ENCODE data around the gene UPK3A.

UPK3A gene

GRCh38 chr22:45305456-45306075 lies 20.8 kb downstream of the UPK3A start:
- TF ChIP-seq CTCF (IDR thresholded peaks at IDR 0.05; ENCODE audit: insufficient read depth, low read depth, low read length, missing control alignments): no peak
- no peak overlapping the region for H3K4me3 ChIP-seq (ENCODE audit: low read depth, low read length)
- no peak for DNase-seq (ENCODE audit: low read depth)

GRCh38 chr22:45306139-45306538 lies 21.4 kb downstream of the UPK3A start:
- no peak for DNase-seq (ENCODE audit: low read depth)
- no peak overlapping the region for H3K4me3 ChIP-seq (ENCODE audit: low read depth, low read length)
- no peak for TF ChIP-seq CTCF (IDR thresholded peaks at IDR 0.05; ENCODE audit: insufficient read depth, low read depth, low read length, missing control alignments)

- no peak for DNase-seq (ENCODE audit: low read depth)
- H3K4me3 ChIP-seq (ENCODE audit: low read depth, low read length): peak overlapping the region; percentile 78; the same call in 1 of the 2 replicates
- TF ChIP-seq CTCF (IDR thresholded peaks at IDR 0.05; ENCODE audit: insufficient read depth, low read depth, low read length, missing control alignments): no peak
Observed at GRCh38 chr22:45308391-45308956, 23.7 kb downstream of the UPK3A start.

- DNase-seq (ENCODE audit: low read depth): peak; percentile 21
- peak overlapping the region; percentile 78 for H3K4me3 ChIP-seq (ENCODE audit: low read depth, low read length)
- TF ChIP-seq CTCF (IDR thresholded peaks at IDR 0.05; ENCODE audit: insufficient read depth, low read depth, low read length, missing control alignments): no peak
Observed at GRCh38 chr22:45308957-45309421, 24.2 kb downstream of the UPK3A start.

GRCh38 chr22:45309422-45310227 lies 24.9 kb downstream of the UPK3A start, which contains the start of gene FAM118A:
Gene FAM118A (plus strand): TSS chr22:45309934. CDS start chr22:45322380, 12,446 bp downstream.
- peak; percentile 96 for DNase-seq (ENCODE audit: low read depth)
- no peak for TF ChIP-seq CTCF (IDR thresholded peaks at IDR 0.05; ENCODE audit: insufficient read depth, low read depth, low read length, missing control alignments)
- H3K4me3 ChIP-seq (ENCODE audit: low read depth, low read length): peak within 1 kb of the TSS; percentile 97

- no peak for TF ChIP-seq CTCF (IDR thresholded peaks at IDR 0.05; ENCODE audit: insufficient read depth, low read depth, low read length, missing control alignments)
- H3K4me3 ChIP-seq (ENCODE audit: low read depth, low read length): peak overlapping the region; percentile 97
- DNase-seq (ENCODE audit: low read depth): no peak
Observed at GRCh38 chr22:45310331-45310976, 25.7 kb downstream of the UPK3A start.

All from GM12865 (cell line).